GM18511 (cell line): ENCODE measurements around the gene GADL1.

Source experiments
- ATAC-seq: cut with Tn5 transposase; IDR thresholded peaks from one replicate; pipeline ENCODE4 v1.9.1; 2021; ENCODE audit warnings: mild to moderate bottlenecking, moderate library complexity; ENCODE audit not compliant: unreplicated experiment

Gene GADL1

DNA sequence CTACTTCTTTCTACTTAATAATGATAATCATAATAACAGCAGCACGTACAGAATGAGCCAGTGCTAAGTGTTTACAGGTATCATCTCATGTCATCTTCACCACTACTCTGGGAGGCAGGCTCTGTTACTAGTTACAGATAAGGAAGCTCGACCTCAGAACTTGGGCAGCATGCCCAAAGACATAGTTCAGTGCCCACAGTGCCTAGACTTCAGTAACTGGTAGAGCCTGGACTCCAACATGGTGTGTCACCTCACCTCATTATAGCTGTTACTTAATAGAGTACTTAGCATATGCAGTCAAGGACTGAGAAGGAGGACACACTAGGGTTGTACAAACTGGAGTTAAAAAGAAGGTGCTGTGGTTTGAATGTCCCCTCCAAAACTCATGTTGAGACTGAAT is 7.6 kb downstream of the GADL1 start:
- no peak for ATAC-seq

DNA sequence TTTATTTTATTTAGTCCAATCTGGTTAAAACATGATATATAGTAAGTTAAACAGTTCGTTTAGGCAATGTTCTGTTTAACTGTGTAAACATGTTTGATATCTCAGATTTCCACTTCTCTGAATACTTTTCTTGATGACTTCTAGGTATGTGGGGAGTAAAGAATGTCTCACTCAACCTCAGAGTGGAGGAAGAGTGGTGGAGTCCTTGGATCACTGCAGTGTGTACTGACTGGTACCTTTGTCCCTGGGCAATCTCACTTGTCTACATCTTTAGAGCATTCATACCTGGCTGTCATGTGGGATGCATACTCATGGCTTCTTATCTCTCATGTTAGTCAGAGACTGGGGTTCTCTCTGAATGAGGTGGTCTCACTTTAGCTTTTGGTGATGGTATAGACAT is 15.6 kb downstream of the GADL1 start:
- ATAC-seq: no peak

DNA sequence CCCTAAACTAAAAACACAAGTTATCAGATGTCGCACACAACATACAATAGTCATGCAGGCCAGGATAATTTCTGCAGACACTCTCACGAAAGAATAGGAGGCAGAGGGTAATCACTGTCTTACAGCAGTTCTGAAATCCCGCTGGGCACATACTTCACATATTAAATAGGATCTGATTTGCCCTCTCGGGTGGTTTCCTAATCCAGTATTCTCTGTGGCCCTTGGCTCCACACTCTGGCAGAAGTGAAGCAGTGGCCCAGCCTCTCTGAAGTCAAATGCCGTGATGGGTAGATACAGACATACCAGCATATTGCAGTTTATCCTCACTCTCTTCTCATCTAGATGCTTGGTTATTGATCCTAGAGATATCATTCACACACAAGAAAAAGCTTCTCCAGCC is 19.0 kb downstream of the GADL1 start:
- no peak for ATAC-seq

DNA sequence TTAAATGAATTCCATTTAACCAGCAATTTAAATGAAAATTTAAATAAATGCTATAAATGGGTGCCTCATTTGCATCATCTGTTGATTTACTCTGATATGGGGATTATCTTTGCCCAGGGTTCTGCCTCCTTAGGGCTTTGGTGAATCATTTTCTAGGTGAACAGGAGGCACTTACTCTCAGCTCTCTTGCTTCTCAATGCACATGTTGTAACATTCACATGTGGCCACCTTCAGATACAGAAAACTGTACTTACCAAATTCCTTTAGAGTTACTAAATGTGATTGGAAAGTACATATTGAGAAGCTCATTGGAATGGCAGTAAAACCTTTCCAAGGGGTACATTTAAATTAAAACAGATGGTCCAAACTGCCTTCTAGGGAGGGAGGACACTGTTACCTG is 20.8 kb downstream of the GADL1 start:
- ATAC-seq: no peak

DNA sequence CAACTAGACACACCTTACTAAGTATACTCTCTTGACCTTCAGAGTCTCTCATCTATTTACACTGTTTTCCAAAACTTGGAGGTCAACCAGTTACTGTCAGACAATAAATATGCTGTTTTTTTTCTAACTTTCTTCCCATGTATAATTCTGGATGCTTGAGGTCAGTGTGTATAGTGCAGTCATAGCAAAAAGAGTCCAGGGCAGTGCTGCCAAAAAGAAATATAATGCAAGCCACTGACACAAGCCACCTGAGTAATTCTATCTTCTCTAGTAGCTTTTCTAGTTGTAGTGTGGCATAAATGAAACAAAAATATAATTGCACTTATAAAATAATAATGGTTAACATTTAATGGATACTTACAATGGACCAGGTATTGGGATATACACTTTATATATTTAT is 21.6 kb downstream of the GADL1 start:
- ATAC-seq: no peak

DNA sequence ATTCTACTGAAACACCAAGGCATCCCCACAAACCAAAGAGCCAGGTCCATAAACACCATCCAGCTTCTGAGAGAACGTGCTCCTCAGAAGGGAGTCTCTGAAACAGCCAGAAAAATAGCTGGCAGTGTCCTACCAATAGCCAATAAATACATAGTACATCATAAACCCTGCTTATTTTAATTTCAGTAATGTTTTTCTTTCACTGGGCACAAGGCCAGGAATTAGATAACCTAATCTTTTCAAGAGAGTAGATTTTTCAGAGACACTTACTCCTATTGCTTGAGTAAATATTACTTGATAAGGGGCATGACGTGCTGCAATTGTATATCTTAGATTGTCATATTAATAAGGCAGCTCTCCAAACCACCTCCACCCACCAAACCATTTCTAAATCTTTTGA is 22.7 kb downstream of the GADL1 start:
- no peak for ATAC-seq

DNA sequence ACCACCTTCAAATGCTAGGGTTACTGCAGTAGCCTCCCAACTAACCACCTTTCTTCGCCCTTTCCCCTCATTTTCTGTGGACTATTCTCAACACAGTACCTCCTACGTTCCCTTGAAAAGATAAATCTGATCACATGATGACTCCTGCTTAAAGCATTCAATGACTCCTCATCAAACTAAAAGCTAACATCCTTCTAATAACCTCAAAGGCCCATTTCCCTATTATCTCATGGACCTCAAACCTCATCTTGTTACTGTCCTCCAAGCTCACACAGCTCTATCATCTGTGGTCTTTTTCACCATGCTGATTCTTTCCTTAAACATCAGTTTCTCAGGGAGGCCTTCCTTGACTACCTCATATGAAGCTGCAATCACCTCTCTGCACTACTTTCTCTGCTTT is 29.6 kb downstream of the GADL1 start:
- ATAC-seq: no peak

DNA sequence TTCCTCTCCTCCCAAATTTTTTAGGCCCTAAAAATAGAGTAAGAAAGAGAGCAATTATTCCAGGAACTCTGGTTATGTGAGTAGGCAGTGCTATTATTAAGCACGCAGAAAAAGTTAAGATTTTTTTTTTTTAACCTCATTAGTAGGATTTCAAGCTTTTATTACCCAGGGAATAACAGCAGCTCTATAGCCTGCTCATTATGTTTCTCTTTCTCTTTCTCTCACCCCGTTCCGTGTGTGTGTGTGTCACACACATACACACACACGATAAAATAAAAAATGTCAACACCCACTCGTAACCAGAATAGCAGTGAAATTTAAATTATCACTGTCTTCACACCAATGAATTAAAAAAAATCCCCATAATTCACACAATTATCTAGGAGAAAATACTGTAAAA is 30.3 kb downstream of the GADL1 start:
- ATAC-seq: no peak

DNA sequence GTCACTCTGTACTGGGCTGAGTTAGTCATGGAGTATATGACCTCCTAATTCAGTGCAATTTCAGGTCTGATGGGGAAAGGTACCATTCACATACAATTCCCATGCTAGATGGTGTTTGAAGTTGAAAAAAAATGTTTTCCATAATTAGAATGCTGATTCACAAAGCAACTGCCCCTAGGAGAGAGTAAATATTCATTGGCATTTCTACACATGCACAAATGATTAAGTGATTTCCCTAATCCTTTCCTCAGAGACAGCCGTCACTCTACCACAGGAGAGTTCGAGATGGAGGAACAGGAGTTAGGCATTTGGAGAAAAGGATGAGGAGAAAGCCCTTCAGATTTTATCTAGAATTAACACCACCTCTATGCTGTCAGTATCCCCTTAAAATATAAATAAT is 32.5 kb downstream of the GADL1 start:
- ATAC-seq: no peak

DNA sequence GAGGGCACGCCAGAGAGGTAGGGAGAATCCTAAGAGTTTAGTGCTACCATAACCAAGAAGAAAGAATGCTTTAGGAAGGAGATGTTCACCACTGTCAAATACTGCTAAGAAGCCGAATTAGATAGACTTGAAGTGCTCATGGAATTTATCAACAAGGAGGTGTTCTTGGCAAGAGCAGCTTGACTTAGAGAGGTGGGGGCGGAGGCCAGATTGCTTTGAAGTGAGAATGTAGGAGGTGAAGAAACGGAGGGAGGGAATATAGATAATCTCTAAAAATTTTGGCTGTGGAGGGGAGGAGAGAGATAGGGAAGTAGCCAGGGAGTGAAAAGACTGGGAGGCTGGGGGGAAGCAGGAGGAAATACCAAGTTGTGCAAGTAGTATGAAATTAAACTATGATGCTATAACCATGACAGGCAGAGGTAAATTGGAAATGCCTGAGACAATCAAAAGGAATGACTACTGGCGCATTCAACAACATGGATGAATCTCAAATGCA is 35.5 kb downstream of the GADL1 start:
- no peak for ATAC-seq

DNA sequence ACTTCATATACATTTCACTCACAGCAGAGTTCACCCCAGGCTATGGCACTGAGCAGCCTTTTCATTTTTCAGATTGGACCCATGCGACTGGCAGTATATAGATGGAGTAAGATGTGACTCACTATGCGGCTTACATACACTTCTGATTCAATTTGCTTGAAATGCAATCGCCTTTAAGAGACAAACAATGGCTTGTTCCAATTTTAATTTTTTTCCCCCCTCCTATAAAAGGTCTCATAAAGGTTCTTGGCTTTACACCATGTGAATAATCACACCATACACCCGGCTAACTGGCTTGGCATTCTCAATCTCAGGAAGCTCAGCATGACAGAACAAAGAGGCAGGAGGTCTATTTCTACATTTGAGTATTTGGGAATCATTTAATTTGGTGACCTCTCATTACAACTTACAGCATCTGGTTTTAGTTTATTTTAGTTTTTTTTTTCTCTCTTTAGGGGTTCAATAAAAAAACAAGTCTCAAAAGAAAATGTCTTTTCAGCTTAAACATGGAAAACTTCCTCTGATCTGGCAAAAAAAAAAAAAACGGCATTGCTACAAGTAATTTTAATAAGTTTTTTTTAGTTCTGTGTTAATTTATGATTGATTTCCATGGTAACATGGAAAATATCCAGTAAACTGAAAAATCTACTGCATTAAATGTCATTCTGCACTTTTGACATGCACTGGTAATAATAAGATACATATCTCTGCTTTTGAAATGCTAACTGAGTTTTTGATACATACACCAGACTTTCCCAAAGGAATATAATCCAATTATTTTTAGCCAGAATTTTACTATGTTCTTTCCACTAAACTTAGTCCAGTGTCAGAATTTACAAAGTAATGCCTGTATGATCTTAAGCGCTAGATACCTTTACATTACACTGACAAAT is 38.8 kb downstream of the GADL1 start:
- ATAC-seq: no peak

DNA sequence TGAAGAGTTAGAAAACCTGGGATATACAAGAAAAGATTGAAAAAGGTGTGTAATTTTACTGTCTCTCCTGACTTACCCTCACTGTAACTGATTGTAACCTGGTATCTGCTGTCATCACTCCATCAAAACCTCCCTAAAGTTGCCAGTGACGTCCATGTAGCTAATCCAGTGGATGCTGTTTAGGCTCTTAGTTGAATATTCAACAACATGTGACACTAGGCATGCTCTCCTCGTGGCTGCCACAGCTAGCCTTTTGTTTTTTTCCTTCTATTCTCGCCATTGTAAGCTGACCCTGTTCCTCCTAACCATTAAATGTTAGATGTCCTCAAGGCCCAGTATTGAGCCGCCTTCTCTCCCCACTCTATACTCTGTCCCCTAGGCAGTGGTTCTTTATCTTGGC is 41.6 kb downstream of the GADL1 start:
- ATAC-seq: no peak

DNA sequence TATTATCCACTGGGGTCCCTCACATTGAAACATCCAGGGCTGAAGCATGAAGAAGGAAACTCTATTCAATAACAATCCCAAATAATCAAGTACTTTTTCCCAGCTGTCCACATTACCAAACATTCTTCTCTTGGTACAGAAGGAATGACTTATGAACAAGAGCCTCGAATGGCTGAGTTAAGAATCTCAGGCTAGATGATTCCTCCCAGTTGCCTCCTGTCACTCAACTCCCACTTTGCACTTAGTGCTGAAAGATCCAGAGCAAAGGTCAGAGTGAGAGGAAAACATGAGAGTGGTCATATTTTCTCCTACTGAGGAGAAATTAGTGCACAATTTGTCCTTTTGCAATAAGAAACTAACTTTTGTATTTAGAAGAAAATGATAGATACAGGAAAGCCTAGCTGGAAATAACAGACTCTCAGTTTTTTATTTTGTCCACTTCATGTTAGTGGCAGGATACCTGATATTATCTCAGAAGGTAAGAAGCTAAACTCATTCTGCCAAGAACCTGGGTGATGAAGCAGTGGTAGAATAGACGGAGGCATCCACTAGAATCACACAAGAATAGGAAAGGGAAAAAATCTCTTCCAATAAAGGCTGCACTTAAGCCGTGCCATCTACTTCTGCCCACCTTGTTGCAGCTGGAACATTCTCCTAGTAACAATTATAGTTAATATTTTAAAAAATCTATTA is 46.2 kb downstream of the GADL1 start:
- ATAC-seq: no peak

DNA sequence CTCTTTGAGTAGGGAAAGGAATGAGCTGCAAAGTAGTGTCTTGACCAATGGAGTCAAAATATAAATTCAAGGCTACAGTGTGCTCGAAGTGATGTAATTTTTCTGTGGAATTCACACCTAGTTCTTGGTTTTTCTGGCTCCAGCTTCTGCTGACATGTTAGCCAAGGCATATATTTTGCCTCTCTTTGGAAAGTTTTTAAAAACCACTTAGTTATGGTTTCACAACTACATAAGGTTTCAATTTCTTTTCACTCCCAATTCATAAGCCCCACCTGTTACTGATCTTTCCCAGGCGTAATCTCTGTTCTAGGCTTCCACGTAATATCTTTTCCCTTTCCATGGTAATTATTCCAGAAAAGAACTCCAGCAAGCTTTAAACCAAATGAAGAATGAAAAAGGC is 46.9 kb downstream of the GADL1 start:
- ATAC-seq: no peak

DNA sequence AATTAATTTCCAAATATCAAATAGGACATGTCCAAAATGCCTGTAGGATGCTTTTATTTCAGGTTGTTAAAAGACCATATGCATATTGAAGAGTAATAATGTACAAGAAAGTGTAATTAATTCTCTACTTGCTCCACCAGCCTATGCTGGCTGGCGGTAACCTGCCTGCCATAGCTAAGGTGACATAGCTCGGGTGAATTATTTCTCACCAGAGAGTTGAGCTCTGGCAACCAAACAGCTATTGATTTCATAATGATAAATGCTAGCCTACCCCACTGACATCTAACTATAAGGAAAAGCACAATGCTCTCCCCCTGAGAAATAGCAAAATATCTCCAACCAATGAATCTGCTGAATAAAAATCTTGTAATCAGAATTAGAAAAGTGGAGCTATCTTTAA is 48.9 kb downstream of the GADL1 start:
- ATAC-seq: no peak

DNA sequence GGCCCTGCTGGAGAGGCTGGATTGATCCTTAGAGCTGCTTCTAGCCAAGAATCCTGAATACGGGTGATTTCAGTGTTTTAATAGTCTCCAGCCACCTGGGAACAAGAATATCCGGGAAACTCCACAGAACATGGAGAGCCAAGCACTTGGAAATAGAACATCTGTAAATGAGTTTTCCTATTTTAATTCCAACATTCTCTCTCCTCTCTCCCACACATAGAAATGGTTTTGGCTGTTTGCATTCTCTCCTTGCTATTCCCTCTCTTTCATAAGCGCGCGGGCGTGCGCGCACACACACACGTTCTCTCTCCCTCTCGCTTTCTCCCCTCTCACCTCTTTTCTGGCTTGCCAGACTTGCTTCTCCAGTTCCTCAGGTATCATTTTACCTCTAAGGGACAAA is 50.6 kb downstream of the GADL1 start:
- ATAC-seq: no peak

DNA sequence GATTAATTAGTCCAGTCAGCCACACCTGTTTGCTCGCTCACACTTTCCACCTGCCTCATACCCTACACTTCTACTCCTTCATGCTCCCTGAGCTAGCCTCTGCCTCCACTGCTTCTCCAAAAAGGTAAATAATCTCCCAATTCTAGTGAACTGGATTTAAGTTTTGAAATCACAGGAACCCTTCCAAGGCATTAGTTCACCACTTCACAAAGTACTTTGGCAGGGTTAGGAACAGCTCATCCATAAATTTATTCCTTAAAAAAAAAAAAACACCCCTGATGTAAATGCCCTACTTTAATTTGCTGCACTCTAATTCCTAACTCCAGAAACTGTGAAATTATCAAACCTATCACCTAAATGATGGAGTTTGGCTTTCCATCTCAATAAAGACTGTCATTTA is 58.3 kb downstream of the GADL1 start:
- ATAC-seq: no peak

DNA sequence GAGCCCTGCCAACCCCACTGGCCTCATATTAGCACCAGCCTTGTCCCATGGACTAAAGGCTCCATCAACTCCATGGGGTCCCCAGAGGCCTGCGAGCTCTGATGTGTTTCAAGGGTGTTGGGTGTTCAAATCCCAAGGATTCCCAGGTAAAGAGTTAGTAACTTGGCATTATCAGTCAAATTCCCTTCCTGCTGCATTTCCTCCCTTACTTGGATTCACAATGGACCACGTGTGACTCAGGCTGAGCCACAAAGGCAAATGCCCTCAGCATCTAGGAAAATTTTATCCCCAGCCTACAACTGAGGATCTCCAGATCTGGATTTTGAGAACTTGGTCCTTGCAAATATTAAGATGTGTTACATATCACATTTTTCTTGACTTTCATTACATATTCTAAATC is 58.8 kb downstream of the GADL1 start:
- ATAC-seq: no peak

DNA sequence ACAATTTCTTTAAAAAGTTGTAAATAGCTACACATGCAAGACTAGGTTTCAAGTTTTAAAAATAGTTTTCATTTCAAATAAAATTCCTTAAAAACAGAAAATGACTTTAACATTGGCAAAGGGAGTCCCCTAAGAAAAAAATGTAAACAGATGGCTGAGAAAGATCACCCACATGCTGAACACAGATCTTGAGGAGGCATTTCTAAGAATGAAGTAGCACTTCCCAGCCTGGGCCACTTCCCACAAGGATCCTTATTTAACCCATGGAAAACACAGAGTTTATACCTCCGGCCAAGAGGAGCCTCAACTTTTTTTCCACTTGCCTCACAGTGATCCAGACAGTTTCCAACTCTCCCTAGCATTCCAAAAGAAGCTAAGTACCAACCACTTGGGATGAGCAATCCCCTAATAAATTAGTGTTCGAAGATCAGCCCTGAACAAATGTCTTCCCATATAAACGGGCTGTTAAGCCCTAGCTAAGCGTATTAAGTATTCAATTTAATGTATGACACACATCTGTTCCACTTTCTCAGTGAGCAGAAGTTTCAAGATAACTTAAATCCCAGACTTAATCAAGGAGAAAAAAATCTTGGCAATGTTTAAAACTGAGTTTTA is 61.4 kb downstream of the GADL1 start:
- ATAC-seq: no peak

DNA sequence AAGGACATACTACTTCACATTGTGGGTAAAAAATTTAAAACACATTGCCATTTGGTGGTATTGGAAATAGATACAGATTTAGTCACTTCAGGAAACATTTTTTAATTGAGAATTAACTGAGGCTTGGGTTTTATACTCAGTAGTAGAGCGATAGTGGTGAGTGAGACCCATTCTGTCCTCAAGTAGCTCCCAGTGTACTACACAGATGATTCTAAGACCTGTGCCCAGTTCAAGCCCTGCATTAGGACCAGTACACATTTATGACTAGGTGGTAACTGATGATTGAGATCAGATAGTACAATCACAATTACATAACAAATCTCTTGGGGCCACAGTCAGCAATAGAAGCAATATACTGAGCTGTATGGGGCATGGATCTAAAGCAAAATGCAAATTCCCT is 67.4 kb downstream of the GADL1 start:
- no peak for ATAC-seq

DNA sequence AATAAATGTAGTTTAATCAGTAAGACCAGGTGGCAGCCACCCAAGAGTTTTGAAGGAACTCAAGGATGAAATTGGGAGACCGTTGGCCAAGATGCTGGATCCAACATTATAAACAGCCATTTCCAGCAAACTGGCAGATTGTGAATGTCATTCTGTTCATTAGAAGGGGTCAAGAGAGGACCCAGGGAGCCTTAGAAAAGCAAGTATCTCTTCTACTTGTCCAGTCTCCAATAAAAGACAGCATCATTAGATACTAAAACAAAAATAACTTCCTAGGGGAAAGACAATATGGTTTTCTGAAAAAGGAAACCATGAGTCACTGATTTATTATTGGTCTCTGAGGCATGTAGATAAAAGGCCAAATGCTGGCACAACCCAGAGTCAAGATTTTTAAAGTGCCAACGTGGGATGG is 67.9 kb downstream of the GADL1 start:
- no peak for ATAC-seq
